ENCODE results near the gene CLPTM1.

DNA sequence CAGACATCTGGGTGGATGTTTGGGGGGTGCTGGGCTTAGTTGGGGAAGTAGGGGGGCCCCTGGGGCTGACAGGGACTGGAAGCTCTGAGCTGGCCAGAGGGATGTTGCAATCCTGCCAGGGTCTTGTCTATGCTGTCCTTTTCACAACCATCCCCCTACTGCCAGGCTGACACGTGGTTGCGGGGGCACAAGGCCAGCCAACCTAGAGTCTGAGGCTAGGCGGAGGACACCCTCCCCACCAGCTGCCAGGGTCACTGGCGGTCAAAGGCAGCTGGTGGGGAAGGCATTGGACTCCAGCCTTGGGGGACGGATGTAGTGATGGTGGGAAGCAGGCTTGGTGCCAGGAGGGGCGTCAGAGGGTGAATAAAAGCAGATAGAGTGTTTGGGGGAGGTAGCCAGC, 42.3 kb upstream of the CLPTM1 start:
- TF ChIP-seq POLR2A (IDR thresholded peaks at IDR 0.05) (no peak), CTCF (IDR thresholded peaks at IDR 0.05) (no peak), POLR2AphosphoS5 (IDR thresholded peaks at IDR 0.05) (no peak)

Measured in transverse colon (tissue), 4 donors.